GM13977 (cell line): ENCODE data around the gene ZNF182.

Experiments
- DNase-seq: peaks from one replicate; pipeline ENCODE4 v3.0.0; 2012; ENCODE audit warnings: low spot score
- CTCF ChIP-seq: IDR thresholded peaks from 2 replicates; pipeline ENCODE4 v1.5.1; 2012; ENCODE audit warnings: mild to moderate bottlenecking, control low read depth; ENCODE audit not compliant: insufficient read depth; ENCODE audit errors: extremely low read depth, missing control alignments
- in situ Hi-C: fragments of 300-500 bp; cut with MboI; formaldehyde crosslinking; loops from one replicate; pipeline ENCODE4 v1.12.0; 2022; ENCODE audit warnings: low sequenced_read_pairs, low pct_unique_long_range_greater_than_20kb, mixed read lengths, inconsistent platforms; ENCODE audit not compliant: unreplicated experiment

ZNF182 gene

GRCh38 chrX:48003367-48003757, 427 bp downstream of the ZNF182 start:
- in situ Hi-C loops = no loop called here
- DNase-seq = no peak
- no peak for TF ChIP-seq CTCF

- DNase-seq = no peak
- in situ Hi-C loops = no loop called here
Measured at GRCh38 chrX:48002929-48003328, 860 bp downstream of the ZNF182 start.

GRCh38 chrX:48002319-48002718, 1.5 kb downstream of the ZNF182 start:
- in situ Hi-C loops = no loop called here
- DNase-seq = no peak
- no peak for TF ChIP-seq CTCF

More at GRCh38 chrX:48002929-48003328, 860 bp downstream of the ZNF182 start:
- no peak for TF ChIP-seq CTCF

GRCh38 chrX:48001260-48001659, 2.5 kb downstream of the ZNF182 start:
- no peak for DNase-seq
- in situ Hi-C loops = no loop called here
- no peak for TF ChIP-seq CTCF

- TF ChIP-seq CTCF = no peak
- DNase-seq = no peak
- in situ Hi-C loops = no loop called here
Measured at GRCh38 chrX:47992669-47993068, 11.1 kb downstream of the ZNF182 start.

- no peak for TF ChIP-seq CTCF
- in situ Hi-C loops = no loop called here
- DNase-seq = no peak
Measured at GRCh38 chrX:47992095-47992380, 11.8 kb downstream of the ZNF182 start.

- no peak for DNase-seq
- TF ChIP-seq CTCF = no peak
- in situ Hi-C loops = no loop called here
Measured at GRCh38 chrX:47991263-47992094, 12.3 kb downstream of the ZNF182 start.
